Kidney epithelial cell (primary cell): Measurements from ENCODE around the gene ARSH. TPM values are rescaled to one million over a fixed set of nuclear protein-coding genes. Genes with fewer than 3 reads are reported as not detected.
"Not testable (repeated sequence)": the region's sequence is repeated elsewhere in the genome, so short reads cannot be mapped to it uniquely, and the experiment has no call there.

Experiments used
- DNase-seq: peaks from one replicate; pipeline ENCODE4 v3.0.0-alpha.2; 2010; ENCODE audit warnings: low read depth
- H3K27me3 ChIP-seq: 2 replicates; pipeline ENCODE4 v1.6.0; 2011; ENCODE audit warnings: low read length; ENCODE audit not compliant: control insufficient read depth, insufficient read depth
- H3K36me3 ChIP-seq: 2 replicates; pipeline ENCODE4 v1.5.1; 2011; ENCODE audit warnings: low read length; ENCODE audit not compliant: control insufficient read depth, insufficient read depth
- H3K4me3 ChIP-seq: 2 replicates; pipeline ENCODE4 v1.5.1; 2011; ENCODE audit warnings: low read depth, mild to moderate bottlenecking, control low read depth, low read length
- total RNA-seq: library from RNA; depleted of rRNA; stranded (reverse); fragments of >200 nt; gene quantifications from 2 replicates; pipeline ENCODE4 v1.2.3, GENCODE V29; 2015
- TF ChIP-seq, protein P1 (sequence below): IDR thresholded peaks from 2 replicates; pipeline ENCODE4 v1.5.1; 2011; ENCODE audit warnings: mild to moderate bottlenecking, moderate library complexity, low read length, control low read depth, inconsistent platforms; ENCODE audit not compliant: insufficient read depth, poor library complexity, severe bottlenecking

ARSH gene
- total RNA-seq, 1 donor from 2014 or later, result not detected

DNA sequence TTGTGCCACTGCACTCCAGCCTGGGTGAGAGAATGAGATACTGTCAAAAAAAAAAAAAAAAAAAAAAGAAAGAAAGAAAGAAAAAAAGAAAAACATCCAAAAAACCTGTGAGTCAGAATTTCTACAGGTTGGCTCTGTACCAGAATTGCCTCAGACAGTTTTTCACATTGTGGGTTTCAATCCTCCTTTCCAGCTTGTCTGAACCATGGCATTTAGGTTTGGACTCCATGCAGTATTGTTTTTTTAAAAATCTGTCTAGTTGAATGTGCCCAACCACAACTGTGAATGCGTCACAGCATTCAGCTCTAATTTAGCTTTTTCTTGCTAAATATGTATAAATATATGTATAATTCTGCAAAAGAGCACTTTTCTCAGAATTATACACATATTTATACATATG, 31.4 kb upstream of the ARSH start:
- no peaks in the 10 kb centered on the region for H3K36me3 ChIP-seq
- H3K4me3 ChIP-seq, result no peak overlapping the region
- no peak for DNase-seq
- no peaks in the 10 kb centered on the region for H3K27me3 ChIP-seq
- TF ChIP-seq, protein P1, sequence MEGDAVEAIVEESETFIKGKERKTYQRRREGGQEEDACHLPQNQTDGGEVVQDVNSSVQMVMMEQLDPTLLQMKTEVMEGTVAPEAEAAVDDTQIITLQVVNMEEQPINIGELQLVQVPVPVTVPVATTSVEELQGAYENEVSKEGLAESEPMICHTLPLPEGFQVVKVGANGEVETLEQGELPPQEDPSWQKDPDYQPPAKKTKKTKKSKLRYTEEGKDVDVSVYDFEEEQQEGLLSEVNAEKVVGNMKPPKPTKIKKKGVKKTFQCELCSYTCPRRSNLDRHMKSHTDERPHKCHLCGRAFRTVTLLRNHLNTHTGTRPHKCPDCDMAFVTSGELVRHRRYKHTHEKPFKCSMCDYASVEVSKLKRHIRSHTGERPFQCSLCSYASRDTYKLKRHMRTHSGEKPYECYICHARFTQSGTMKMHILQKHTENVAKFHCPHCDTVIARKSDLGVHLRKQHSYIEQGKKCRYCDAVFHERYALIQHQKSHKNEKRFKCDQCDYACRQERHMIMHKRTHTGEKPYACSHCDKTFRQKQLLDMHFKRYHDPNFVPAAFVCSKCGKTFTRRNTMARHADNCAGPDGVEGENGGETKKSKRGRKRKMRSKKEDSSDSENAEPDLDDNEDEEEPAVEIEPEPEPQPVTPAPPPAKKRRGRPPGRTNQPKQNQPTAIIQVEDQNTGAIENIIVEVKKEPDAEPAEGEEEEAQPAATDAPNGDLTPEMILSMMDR, result no peak

- not testable (repeated sequence) for H3K36me3 ChIP-seq, DNase-seq, H3K4me3 ChIP-seq
These were observed 27.7 kb upstream of the ARSH start for GRCh38 chrX:2978639-2979038.

DNA sequence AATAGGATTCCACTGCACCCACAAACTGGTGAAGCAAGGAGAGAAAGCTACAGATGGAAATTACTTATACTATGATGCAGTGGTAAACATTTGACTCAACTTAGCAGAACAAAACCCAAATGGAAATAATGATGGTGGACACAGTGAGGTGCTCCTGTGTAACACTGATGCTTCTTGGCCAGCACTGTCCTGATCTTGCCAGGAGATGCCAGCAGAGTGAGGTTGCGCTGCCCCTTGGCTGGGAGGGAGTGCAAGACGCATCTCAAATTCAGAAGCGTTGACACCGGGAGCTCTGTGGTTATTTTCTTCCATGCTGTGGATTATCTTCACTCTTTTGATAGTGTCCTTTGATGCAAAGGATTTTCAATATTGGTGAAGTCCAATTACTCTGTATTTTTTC, 22.0 kb upstream of the ARSH start:
- no peak for DNase-seq
- TF ChIP-seq, protein P1, result no peak
- H3K27me3 ChIP-seq, result no peaks in the 10 kb centered on the region
- H3K4me3 ChIP-seq, result no peak overlapping the region
- H3K36me3 ChIP-seq, result no peaks in the 10 kb centered on the region

More at GRCh38 chrX:2978639-2979038, 27.7 kb upstream of the ARSH start:
- H3K27me3 ChIP-seq, result not testable (repeated sequence)

- TF ChIP-seq, protein P1, result no peak
- no peak overlapping the region for H3K4me3 ChIP-seq
- no peak for DNase-seq
- H3K36me3 ChIP-seq, result no peaks in the 10 kb centered on the region
- no peaks in the 10 kb centered on the region for H3K27me3 ChIP-seq
These were observed 16.8 kb upstream of the ARSH start for GRCh38 chrX:2989565-2989964.

DNA sequence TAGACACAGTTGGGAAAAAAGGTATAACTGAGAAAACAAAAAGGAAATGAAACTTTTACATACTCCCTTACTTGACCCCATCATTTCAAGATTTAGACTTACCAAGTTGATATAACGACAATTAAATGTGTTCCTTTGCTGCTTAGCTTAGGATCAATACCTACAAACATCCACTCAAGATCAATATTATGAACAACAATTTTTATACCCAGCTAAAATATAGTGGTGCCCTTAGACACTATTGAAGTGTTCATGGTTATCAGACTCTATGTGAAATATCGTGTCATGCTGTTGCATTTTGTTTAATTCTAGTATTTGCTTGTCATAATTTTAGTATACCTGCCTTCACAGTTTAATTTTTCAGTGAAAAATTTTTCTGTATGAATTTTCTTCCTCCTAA, 4.2 kb downstream of the ARSH start:
- Histone ChIP-seq H3K36me3 (no peaks in the 10 kb centered on the region), H3K4me3 (no peak overlapping the region), H3K27me3 (no peaks in the 10 kb centered on the region)
- DNase-seq, result no peak
- TF ChIP-seq, protein P1, result no peak

- TF ChIP-seq, protein P1, result no peak
- DNase-seq, result no peak
- Histone ChIP-seq H3K27me3 (no peaks in the 10 kb centered on the region), H3K36me3 (no peaks in the 10 kb centered on the region), H3K4me3 (no peak overlapping the region)
These were observed 11.1 kb downstream of the ARSH start for GRCh38 chrX:3017492-3017891.
